ENCODE measurements around the gene MED12L.

Gene MED12L

GRCh38 chr3:151268267-151269235, 183.1 kb downstream of the MED12L start:
- no peak overlapping the region for H3K4me3 ChIP-seq (ENCODE audit: low read depth, low read length)
- no peaks in the 10 kb centered on the region for H3K27me3 ChIP-seq
- no peak for DNase-seq
- no peak for TF ChIP-seq CTCF (IDR thresholded peaks at IDR 0.05; ENCODE audit: low read depth, low read length)
- no peaks in the 10 kb centered on the region for H3K36me3 ChIP-seq
- H3K9me3 ChIP-seq, result no peaks in the 10 kb centered on the region
- no peaks in the 10 kb centered on the region for H3K4me1 ChIP-seq

GRCh38 chr3:151269631-151270030, 184.2 kb downstream of the MED12L start:
- no peak for TF ChIP-seq CTCF (IDR thresholded peaks at IDR 0.05; ENCODE audit: low read depth, low read length)
- no peak for DNase-seq
- no peak overlapping the region for H3K4me3 ChIP-seq (ENCODE audit: low read depth, low read length)
- H3K36me3 ChIP-seq, result no peaks in the 10 kb centered on the region
- no peaks in the 10 kb centered on the region for H3K9me3 ChIP-seq
- H3K4me1 ChIP-seq, result no peaks in the 10 kb centered on the region
- no peaks in the 10 kb centered on the region for H3K27me3 ChIP-seq

DNA sequence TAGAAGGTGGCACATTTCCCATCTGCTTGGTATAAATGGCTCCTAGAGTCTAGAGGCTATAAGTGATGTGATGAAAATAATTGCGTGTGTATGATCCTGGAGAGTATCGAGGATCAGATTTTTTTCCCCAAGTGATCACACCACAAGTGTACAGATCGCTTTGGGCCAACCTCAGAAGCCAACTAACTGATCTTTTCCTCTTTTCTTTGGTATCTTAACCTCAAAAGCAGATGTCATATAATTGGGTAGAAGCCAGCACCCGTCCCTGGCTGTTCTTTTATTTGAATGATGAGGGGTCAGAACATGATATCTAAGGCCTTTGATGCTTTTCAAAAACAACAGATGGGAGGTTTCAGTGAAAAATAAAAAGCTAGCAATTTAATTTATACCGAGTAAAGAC, 189.6 kb downstream of the MED12L start:
- TF ChIP-seq CTCF (IDR thresholded peaks at IDR 0.05; ENCODE audit: low read depth, low read length), result no peak
- Histone ChIP-seq H3K4me3 (ENCODE audit: low read depth, low read length) (no peak overlapping the region), H3K4me1 (no peaks in the 10 kb centered on the region; the same call in 1 of the 2 replicates), H3K36me3 (no peaks in the 10 kb centered on the region), H3K9me3 (no peaks in the 10 kb centered on the region), H3K27me3 (no peaks in the 10 kb centered on the region)
- no peak for DNase-seq

- H3K27me3 ChIP-seq, result no peaks in the 10 kb centered on the region
- no peak for DNase-seq
- no peak for TF ChIP-seq CTCF (IDR thresholded peaks at IDR 0.05; ENCODE audit: low read depth, low read length)
- no peaks in the 10 kb centered on the region for H3K9me3 ChIP-seq
- H3K36me3 ChIP-seq, result no peaks in the 10 kb centered on the region
- no peak overlapping the region for H3K4me3 ChIP-seq (ENCODE audit: low read depth, low read length)
- H3K4me1 ChIP-seq, result no peaks in the 10 kb centered on the region; the same call in 1 of the 2 replicates
Observed at GRCh38 chr3:151276038-151276686, 190.7 kb downstream of the MED12L start.

- Histone ChIP-seq H3K4me1 (no peaks in the 10 kb centered on the region; the same call in 1 of the 2 replicates), H3K4me3 (ENCODE audit: low read depth, low read length) (no peak overlapping the region), H3K36me3 (no peaks in the 10 kb centered on the region), H3K9me3 (no peaks in the 10 kb centered on the region), H3K27me3 (no peaks in the 10 kb centered on the region)
- no peak for TF ChIP-seq CTCF (IDR thresholded peaks at IDR 0.05; ENCODE audit: low read depth, low read length)
- DNase-seq, result no peak
Observed at GRCh38 chr3:151276687-151277042, 191.2 kb downstream of the MED12L start.

DNA sequence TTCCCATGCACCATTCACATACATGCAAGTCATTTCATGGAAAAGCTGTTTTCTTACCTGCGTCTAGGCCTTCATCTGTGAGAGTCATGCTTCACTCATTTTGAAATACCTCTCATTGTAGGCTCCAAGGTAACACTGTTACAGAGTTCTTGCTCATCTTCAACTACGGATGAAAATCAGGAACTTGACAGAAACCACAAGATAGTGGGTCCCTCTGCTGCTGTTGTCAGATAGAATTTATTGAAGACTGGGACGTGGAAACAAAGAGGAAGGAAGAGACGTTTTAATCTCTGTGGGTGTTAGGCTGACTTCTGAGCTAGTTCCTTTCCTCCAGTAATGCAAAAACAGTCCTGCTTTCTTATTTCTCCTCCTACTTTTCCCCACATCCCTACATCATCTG, 192.8 kb downstream of the MED12L start, which contains the start of gene P2RY14:
TSS of gene P2RY14 (minus strand) at position 313 of the 400 bp plus-strand sequence. CDS start 64,226 bp downstream, outside the sequence.
- no peak for DNase-seq
- Histone ChIP-seq H3K9me3 (no peaks in the 10 kb centered on the region), H3K36me3 (no peaks in the 10 kb centered on the region), H3K4me3 (ENCODE audit: low read depth, low read length) (no peak within 1 kb of the TSS), H3K4me1 (no peaks in the 10 kb centered on the region; the same call in 1 of the 2 replicates), H3K27me3 (no peaks in the 10 kb centered on the region)
- no peak for TF ChIP-seq CTCF (IDR thresholded peaks at IDR 0.05; ENCODE audit: low read depth, low read length)
